ENCODE data around the gene KIDINS220. TPM values are rescaled to one million over a fixed set of nuclear protein-coding genes. Genes with fewer than 3 reads are reported as not detected.

The KIDINS220 gene
- total and polyA plus RNA-seq, 9 of the 15 experiments (the other 6 are each of a cell fraction or from before 2014, with no cell fraction given), result 15.2 to 48.0 (median 34.4) TPM

- TF ChIP-seq E2F6 (IDR thresholded peaks at IDR 0.05; ENCODE audit: borderline replicate concordance in 1 of 2, extremely low read depth in 1 of 2, insufficient read depth in 1 of 2, insufficient read length in 1 of 2, low read depth in 1 of 2, low read length in 1 of 2, poor library complexity in 1 of 2, severe bottlenecking in 1 of 2) (peak; percentile 27 to 87), SMC3 (conservative IDR thresholded peaks at IDR 0.05; ENCODE audit: insufficient read depth, low read depth, low read length) (peak; percentile 96), HNRNPH1 (optimal IDR thresholded peaks at IDR 0.05; ENCODE audit: low read depth, low read length) (no peak), SAFB (IDR thresholded peaks at IDR 0.05; ENCODE audit: borderline replicate concordance, low read depth, low read length) (peak; percentile 50; the same call in 1 of the 2 replicates), TGIF2 (CRISPR knock-in tag; IDR thresholded peaks at IDR 0.05) (peak; percentile 81; the same call in 1 of the 2 replicates)
- TF ChIP-seq, protein P1, sequence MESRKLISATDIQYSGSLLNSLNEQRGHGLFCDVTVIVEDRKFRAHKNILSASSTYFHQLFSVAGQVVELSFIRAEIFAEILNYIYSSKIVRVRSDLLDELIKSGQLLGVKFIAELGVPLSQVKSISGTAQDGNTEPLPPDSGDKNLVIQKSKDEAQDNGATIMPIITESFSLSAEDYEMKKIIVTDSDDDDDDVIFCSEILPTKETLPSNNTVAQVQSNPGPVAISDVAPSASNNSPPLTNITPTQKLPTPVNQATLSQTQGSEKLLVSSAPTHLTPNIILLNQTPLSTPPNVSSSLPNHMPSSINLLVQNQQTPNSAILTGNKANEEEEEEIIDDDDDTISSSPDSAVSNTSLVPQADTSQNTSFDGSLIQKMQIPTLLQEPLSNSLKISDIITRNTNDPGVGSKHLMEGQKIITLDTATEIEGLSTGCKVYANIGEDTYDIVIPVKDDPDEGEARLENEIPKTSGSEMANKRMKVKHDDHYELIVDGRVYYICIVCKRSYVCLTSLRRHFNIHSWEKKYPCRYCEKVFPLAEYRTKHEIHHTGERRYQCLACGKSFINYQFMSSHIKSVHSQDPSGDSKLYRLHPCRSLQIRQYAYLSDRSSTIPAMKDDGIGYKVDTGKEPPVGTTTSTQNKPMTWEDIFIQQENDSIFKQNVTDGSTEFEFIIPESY (CRISPR knock-in tag; IDR thresholded peaks at IDR 0.05), result peak; percentile 36; the same call in 1 of the 2 replicates
- TF ChIP-seq, protein P2, sequence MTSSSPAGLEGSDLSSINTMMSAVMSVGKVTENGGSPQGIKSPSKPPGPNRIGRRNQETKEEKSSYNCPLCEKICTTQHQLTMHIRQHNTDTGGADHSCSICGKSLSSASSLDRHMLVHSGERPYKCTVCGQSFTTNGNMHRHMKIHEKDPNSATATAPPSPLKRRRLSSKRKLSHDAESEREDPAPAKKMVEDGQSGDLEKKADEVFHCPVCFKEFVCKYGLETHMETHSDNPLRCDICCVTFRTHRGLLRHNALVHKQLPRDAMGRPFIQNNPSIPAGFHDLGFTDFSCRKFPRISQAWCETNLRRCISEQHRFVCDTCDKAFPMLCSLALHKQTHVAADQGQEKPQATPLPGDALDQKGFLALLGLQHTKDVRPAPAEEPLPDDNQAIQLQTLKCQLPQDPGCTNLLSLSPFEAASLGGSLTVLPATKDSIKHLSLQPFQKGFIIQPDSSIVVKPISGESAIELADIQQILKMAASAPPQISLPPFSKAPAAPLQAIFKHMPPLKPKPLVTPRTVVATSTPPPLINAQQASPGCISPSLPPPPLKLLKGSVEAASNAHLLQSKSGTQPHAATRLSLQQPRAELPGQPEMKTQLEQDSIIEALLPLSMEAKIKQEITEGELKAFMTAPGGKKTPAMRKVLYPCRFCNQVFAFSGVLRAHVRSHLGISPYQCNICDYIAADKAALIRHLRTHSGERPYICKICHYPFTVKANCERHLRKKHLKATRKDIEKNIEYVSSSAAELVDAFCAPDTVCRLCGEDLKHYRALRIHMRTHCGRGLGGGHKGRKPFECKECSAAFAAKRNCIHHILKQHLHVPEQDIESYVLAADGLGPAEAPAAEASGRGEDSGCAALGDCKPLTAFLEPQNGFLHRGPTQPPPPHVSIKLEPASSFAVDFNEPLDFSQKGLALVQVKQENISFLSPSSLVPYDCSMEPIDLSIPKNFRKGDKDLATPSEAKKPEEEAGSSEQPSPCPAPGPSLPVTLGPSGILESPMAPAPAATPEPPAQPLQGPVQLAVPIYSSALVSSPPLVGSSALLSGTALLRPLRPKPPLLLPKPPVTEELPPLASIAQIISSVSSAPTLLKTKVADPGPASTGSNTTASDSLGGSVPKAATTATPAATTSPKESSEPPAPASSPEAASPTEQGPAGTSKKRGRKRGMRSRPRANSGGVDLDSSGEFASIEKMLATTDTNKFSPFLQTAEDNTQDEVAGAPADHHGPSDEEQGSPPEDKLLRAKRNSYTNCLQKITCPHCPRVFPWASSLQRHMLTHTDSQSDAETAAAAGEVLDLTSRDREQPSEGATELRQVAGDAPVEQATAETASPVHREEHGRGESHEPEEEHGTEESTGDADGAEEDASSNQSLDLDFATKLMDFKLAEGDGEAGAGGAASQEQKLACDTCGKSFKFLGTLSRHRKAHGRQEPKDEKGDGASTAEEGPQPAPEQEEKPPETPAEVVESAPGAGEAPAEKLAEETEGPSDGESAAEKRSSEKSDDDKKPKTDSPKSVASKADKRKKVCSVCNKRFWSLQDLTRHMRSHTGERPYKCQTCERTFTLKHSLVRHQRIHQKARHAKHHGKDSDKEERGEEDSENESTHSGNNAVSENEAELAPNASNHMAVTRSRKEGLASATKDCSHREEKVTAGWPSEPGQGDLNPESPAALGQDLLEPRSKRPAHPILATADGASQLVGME (CRISPR knock-in tag; IDR thresholded peaks at IDR 0.05), result peak; percentile 84
- TF ChIP-seq, protein P3, sequence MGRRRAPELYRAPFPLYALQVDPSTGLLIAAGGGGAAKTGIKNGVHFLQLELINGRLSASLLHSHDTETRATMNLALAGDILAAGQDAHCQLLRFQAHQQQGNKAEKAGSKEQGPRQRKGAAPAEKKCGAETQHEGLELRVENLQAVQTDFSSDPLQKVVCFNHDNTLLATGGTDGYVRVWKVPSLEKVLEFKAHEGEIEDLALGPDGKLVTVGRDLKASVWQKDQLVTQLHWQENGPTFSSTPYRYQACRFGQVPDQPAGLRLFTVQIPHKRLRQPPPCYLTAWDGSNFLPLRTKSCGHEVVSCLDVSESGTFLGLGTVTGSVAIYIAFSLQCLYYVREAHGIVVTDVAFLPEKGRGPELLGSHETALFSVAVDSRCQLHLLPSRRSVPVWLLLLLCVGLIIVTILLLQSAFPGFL (CRISPR knock-in tag; IDR thresholded peaks at IDR 0.05), result peak; percentile 92; the same call in 1 of the 2 replicates
These were observed 151.6 kb downstream of the KIDINS220 start (continued) for GRCh38 chr2:8685697-8686358.

All from K562 (cell line).